Calu3 (cell line): Measurements from ENCODE around the gene CPNE6. TPM values are rescaled to one million over a fixed set of nuclear protein-coding genes. Genes with fewer than 3 reads are reported as not detected.
A peak's percentile ranks its signal among the peaks of the same experiment; 100 is the strongest.
"Not testable (repeated sequence)": the region's sequence is repeated elsewhere in the genome, so short reads cannot be mapped to it uniquely, and the experiment has no call there.

ENCODE experiments used
- BruUV-seq: library from RNA; stranded (reverse); fragments of 400-500 nt; replicated peaks from 2 replicates; lab custom pipeline; 2021; lab: Mats Ljungman, UMichigan
- CTCF ChIA-PET: fragments of 300-600 bp; sonication (Branson Sonifier 250); formaldehyde crosslinking; loops from one replicate; lab custom pipeline; 2022; ENCODE audit warnings: antibody characterized with exemption; lab: Charles Lee
- DNase-seq: peaks from one replicate; pipeline ENCODE4 v3.0.0; 2022
- H3K27ac Mint-ChIP-seq: one replicate; pipeline ENCODE4 v1.8.0; 2022; ENCODE audit warnings: mixed read lengths; ENCODE audit not compliant: unreplicated experiment
- H3K27me3 Mint-ChIP-seq: one replicate; pipeline ENCODE4 v1.8.0; 2022; ENCODE audit warnings: mixed read lengths; ENCODE audit not compliant: unreplicated experiment
- H3K36me3 Mint-ChIP-seq: one replicate; pipeline ENCODE4 v1.8.0; 2022; ENCODE audit warnings: mild to moderate bottlenecking, moderate library complexity, mixed read lengths; ENCODE audit not compliant: insufficient read depth, unreplicated experiment
- H3K4me1 Mint-ChIP-seq: one replicate; pipeline ENCODE4 v1.8.0; 2022; ENCODE audit warnings: mild to moderate bottlenecking, low read depth, mixed read lengths; ENCODE audit not compliant: unreplicated experiment
- H3K4me3 Mint-ChIP-seq: one replicate; pipeline ENCODE4 v1.8.0; 2022; ENCODE audit warnings: mild to moderate bottlenecking, low read depth, moderate library complexity, mixed read lengths; ENCODE audit not compliant: unreplicated experiment
- H3K9me3 Mint-ChIP-seq: one replicate; pipeline ENCODE4 v1.8.0; 2022; ENCODE audit warnings: low read depth, mixed read lengths; ENCODE audit not compliant: unreplicated experiment
- intact Hi-C: fragments of 100-400 bp; cut with micrococcal nuclease; formaldehyde crosslinking; loops from one replicate; pipeline ENCODE4 v1.10.0; 2022; ENCODE audit not compliant: unreplicated experiment
- total RNA-seq: library from RNA; stranded (reverse); gene quantifications from 2 replicates; pipeline ENCODE4 v1.2.3, GENCODE V29; 2022
- TF ChIP-seq, protein P1 (sequence below): fragments of 200-600 bp; IDR thresholded peaks from one replicate; pipeline ENCODE4 v1.8.0; 2022; ENCODE audit warnings: antibody characterized with exemption; ENCODE audit not compliant: unreplicated experiment

Gene CPNE6
- total RNA-seq, 1 experiment from 2014 or later, result not detected

- TF ChIP-seq, protein P1, sequence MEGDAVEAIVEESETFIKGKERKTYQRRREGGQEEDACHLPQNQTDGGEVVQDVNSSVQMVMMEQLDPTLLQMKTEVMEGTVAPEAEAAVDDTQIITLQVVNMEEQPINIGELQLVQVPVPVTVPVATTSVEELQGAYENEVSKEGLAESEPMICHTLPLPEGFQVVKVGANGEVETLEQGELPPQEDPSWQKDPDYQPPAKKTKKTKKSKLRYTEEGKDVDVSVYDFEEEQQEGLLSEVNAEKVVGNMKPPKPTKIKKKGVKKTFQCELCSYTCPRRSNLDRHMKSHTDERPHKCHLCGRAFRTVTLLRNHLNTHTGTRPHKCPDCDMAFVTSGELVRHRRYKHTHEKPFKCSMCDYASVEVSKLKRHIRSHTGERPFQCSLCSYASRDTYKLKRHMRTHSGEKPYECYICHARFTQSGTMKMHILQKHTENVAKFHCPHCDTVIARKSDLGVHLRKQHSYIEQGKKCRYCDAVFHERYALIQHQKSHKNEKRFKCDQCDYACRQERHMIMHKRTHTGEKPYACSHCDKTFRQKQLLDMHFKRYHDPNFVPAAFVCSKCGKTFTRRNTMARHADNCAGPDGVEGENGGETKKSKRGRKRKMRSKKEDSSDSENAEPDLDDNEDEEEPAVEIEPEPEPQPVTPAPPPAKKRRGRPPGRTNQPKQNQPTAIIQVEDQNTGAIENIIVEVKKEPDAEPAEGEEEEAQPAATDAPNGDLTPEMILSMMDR, result no peak
- peaks cover 14% of the 10 kb centered on the region for H3K36me3 Mint-ChIP-seq
- H3K9me3 Mint-ChIP-seq, result no peaks in the 10 kb centered on the region
- H3K27me3 Mint-ChIP-seq, result peaks cover 3% of the 10 kb centered on the region
- peak overlapping the region; percentile 88 for H3K4me3 Mint-ChIP-seq
- H3K27ac Mint-ChIP-seq, result peak overlapping the region; percentile 70
- no peaks in the 10 kb centered on the region for H3K4me1 Mint-ChIP-seq
- peak; percentile 80 for DNase-seq
- BruUV-seq, result TSS peak; percentile 19
- CTCF ChIA-PET, result interaction anchor here (0.8 kb wide), 2 partner anchors 58 to 72 kb away, joined by 3 to 4 read pairs; partner anchors contain the start of gene PCK2
- intact Hi-C loops, result loop anchor here (1.0 kb wide), 1 partner anchor 22 kb away; no protein-coding TSS in a partner anchor
Observed at GRCh38 chr14:24036169-24036962, 35.0 kb upstream of the CPNE6 start.

DNA sequence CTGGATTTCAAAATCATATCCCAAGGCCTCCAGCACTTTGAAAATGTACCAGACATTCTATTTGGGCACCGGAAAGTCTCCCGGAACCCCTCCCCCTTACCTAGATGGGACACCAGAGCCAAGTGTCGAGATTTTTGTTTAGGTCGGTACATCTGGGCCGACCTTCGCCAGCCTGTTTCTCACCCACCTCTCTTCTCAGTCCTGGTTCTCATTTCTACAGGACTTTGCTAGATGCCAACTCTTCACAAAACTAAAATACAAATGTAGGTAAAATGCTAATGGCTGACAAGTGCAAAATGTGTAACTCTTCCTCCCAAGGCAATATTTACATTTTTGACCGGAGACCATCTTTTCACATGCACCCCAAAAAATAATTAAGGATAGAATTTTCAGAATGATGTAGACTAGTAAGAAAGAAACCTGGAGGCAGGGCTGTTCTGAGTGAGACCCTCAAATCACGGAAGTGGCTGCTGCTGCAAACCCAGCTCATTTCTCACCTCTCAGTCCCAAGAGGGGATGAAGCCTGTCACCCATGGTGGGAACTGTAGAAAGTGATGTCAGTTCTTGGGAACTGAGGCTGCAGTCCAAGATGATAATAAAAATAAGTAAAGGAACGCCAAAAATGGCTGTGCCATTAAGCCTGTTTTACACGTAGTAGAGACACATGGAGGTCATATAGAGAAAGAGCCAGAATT, 34.3 kb upstream of the CPNE6 start:
- DNase-seq, BruUV-seq, H3K9me3 Mint-ChIP-seq, H3K4me1 Mint-ChIP-seq, CTCF ChIA-PET: not testable (repeated sequence)
- peak overlapping the region; percentile 88 for H3K4me3 Mint-ChIP-seq
- peaks cover 11% of the 10 kb centered on the region for H3K27me3 Mint-ChIP-seq
- H3K36me3 Mint-ChIP-seq, result peaks cover 14% of the 10 kb centered on the region
- intact Hi-C loops, result loop anchor here (1.0 kb wide), 1 partner anchor 23 kb away; no protein-coding TSS in a partner anchor
- H3K27ac Mint-ChIP-seq, result peak overlapping the region; percentile 70

DNA sequence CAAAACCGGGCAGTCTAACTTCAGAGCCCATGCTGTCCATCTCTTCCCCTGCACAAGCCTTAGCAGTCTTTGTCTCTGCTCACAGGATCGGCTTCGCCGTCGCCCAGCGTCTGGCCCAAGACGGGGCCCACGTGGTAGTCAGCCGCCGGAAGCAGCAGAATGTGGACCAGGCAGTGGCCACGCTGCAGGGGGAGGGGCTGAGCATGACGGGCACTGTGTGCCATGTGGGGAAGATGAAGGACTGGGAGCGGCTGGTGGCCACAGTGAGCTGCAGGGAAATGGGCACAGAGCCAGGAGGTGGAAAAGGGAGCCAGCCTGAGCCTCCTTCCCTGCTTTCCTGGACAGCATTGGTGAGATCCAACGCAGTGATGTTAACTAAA, 33.7 kb upstream of the CPNE6 start:
- CTCF ChIA-PET, result no interaction called here
- no peak overlapping the region for H3K27ac Mint-ChIP-seq
- H3K4me3 Mint-ChIP-seq, result no peak overlapping the region
- TF ChIP-seq, protein P1, result no peak
- H3K36me3 Mint-ChIP-seq, result peaks cover 16% of the 10 kb centered on the region
- no peak for DNase-seq
- no peaks in the 10 kb centered on the region for H3K9me3 Mint-ChIP-seq
- peaks cover 16% of the 10 kb centered on the region for H3K27me3 Mint-ChIP-seq
- no TSS peak for BruUV-seq
- no peaks in the 10 kb centered on the region for H3K4me1 Mint-ChIP-seq
- intact Hi-C loops, result no loop called here

DNA sequence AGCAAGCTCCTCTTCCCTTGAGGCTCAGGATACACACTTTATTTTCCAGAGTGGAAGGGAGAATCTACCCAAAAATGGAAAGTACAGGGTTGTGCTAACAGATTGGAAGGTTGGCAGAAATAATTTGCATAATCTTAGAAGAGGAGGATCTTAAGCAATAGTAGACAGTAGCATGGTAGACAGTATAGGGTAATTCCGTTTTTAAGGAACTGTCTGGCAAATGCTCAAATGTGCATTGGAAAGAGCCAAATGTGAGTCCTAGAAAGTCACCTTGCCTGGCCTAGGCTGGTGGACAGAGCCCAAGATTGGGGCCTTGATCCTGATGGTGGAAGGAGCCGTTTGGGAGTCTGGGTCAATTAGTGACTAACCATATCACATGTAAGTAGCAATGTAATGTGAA, 32.7 kb upstream of the CPNE6 start:
- Mint-ChIP-seq H3K27ac (no peak overlapping the region), H3K36me3 (peaks cover 19% of the 10 kb centered on the region), H3K27me3 (peaks cover 23% of the 10 kb centered on the region), H3K9me3 (no peaks in the 10 kb centered on the region), H3K4me3 (no peak overlapping the region), H3K4me1 (no peaks in the 10 kb centered on the region)
- DNase-seq, result no peak
- CTCF ChIA-PET, result no interaction called here
- intact Hi-C loops, result no loop called here
- BruUV-seq, result no TSS peak
- TF ChIP-seq, protein P1, result no peak
